Spleen (tissue), 11 donors: Measurements from ENCODE around the gene PNMA8B. TPM values are rescaled to one million over a fixed set of nuclear protein-coding genes. Genes with fewer than 3 reads are reported as not detected.

Experiments used
- DNase-seq: peaks from one replicate; pipeline ENCODE4 v3.0.0-alpha.2; 2020
- H3K27ac ChIP-seq, 8 donors: fragments of 200-600 bp; sonication (generic) in 7 of 8; 1 replicate in 4 of 8; 2 replicates in 4 of 8; pipeline versions ENCODE4 v1.5.0 to v1.8.0; 2016 to 2021; ENCODE audit warnings: inconsistent platforms in 4 of 8, mild to moderate bottlenecking in 4 of 8, moderate library complexity in 1 of 8
- H3K27me3 ChIP-seq, 7 donors: fragments of 200-600 bp; sonication (generic) in 6 of 7; replicated peaks in 1 of 7; 1 replicate in 4 of 7; 2 replicates in 3 of 7; pipeline versions ENCODE4 v1.5.0 to v1.8.0; 2016 to 2021; ENCODE audit warnings: inconsistent platforms in 3 of 7, mild to moderate bottlenecking in 1 of 7
- H3K36me3 ChIP-seq, 6 donors: fragments of 200-600 bp; sonication (generic) in 5 of 6; 1 replicate in 4 of 6; 2 replicates in 2 of 6; pipeline versions ENCODE4 v1.5.0 to v1.8.0; 2016 to 2021; ENCODE audit warnings: inconsistent platforms in 2 of 6
- H3K4me1 ChIP-seq, 6 donors: fragments of 200-600 bp; sonication (generic) in 5 of 6; 1 replicate in 3 of 6; 2 replicates in 3 of 6; pipeline versions ENCODE4 v1.5.0 to v1.8.0; 2016 to 2021; ENCODE audit warnings: inconsistent platforms in 3 of 6
- H3K4me3 ChIP-seq, 8 donors: fragments of 200-600 bp; sonication (generic) in 7 of 8; 1 replicate in 4 of 8; 2 replicates in 4 of 8; pipeline versions ENCODE4 v1.5.0 to v1.8.0; 2016 to 2021; ENCODE audit warnings: inconsistent platforms in 4 of 8, mild to moderate bottlenecking in 4 of 8, moderate library complexity in 2 of 8
- H3K9me3 ChIP-seq, 8 donors: fragments of 200-600 bp; sonication (generic) in 7 of 8; 1 replicate in 4 of 8; 2 replicates in 4 of 8; pipeline versions ENCODE4 v1.5.0 to v1.8.0; 2016 to 2021; ENCODE audit warnings: inconsistent platforms in 4 of 8
- CTCF ChIP-seq, 11 experiments: fragments of 200-600 bp in 7 of 11; fragments of 450-650 bp in 4 of 11; sonication (generic) in 4 of 11; IDR thresholded peaks in 8 of 11; conservative IDR thresholded peaks in 3 of 11; 1 replicate in 7 of 11; 2 replicates in 4 of 11; pipeline versions ENCODE4 v1.4.0 to v1.8.0; 2016 to 2021; ENCODE audit warnings: antibody characterized with exemption in 11 of 11, inconsistent platforms in 4 of 11, mild to moderate bottlenecking in 1 of 11
- POLR2A ChIP-seq, 3 donors: fragments of 450-650 bp; IDR thresholded peaks; one replicate each; pipeline ENCODE4 v1.5.1; 2017; ENCODE audit warnings: antibody characterized with exemption in 3 of 3, mild to moderate bottlenecking in 1 of 3
- POLR2AphosphoS5 ChIP-seq, 3 donors: sonication (generic); formaldehyde crosslinking; IDR thresholded peaks; one replicate each; pipeline ENCODE4 v1.5.1; 2017; ENCODE audit warnings: antibody characterized with exemption in 3 of 3
- WGBS, 5 donors: extraction: QIAGEN DNeasy Blood & Tissue Kit in 3 of 5; methylation state at CpG; one replicate each; pipeline versions ENCODE4 v1.1.5 to v1.1.7; 2013 to 2018; 5-methylcytosine and 5-hydroxymethylcytosine counted together
- intact Hi-C: fragments of 100-400 bp; cut with DNase I; formaldehyde crosslinking; loops from one replicate; pipeline ENCODE4 v1.15.0; 2023; ENCODE audit warnings: low total_unique reads
- polyA plus RNA-seq, 3 donors: library from polyadenylated mRNA; stranded (reverse); fragments of 200-250 nt; gene quantifications; one replicate each; pipeline ENCODE4 v1.2.1, GENCODE V29; 2013
- total RNA-seq, 7 donors: library from RNA; depleted of rRNA in 3 of 7; stranded (reverse); fragments of >200 nt in 3 of 7; fragmentation: NEBNext Ultra II Directional in 4 of 7; extraction: Animal tissue kit (Norgen Biotek cat#: 25700) in 4 of 7; gene quantifications; one replicate each; pipeline versions ENCODE4 v1.1.0 to v1.2.1, GENCODE V29; 2016 to 2021
- donor health status: healthy with polysubstance abuse.
- donor health status: DM: no; HTN: no; CAD: no; lungs with moderate emphysema.
- donor health status: DM: no; HTN: no; CAD: no.
- donor health status: Bipolar disorder and iron deficiency.
- donor health status: healthy.
- donor health status: DM: no; HTN: no; CAD: no.
- donor health status: DM: yes; HTN: yes; CAD: no.

The PNMA8B gene
- total and polyA plus RNA-seq, 10 donors = 0.57 to 5.7 (median 2.9) TPM

- DNase-seq = no peak
- H3K27me3 ChIP-seq = peaks cover 0 to 87% (median 0%) of the 10 kb centered on the region in 7 donors
- peak overlapping the region in 5 of 8 donors; percentile 18 to 62 (median 36) for H3K27ac ChIP-seq
- no peak overlapping the region for H3K4me3 ChIP-seq
- no peak for TF ChIP-seq CTCF (IDR thresholded peaks at IDR 0.05 in 8 of 11, conservative IDR thresholded peaks at IDR 0.05 in 3 of 11)
- TF ChIP-seq POLR2A (IDR thresholded peaks at IDR 0.05) = no peak
- TF ChIP-seq POLR2AphosphoS5 (IDR thresholded peaks at IDR 0.05) = no peak
- H3K9me3 ChIP-seq = no peaks in the 10 kb centered on the region
- intact Hi-C loops = no loop called here
- H3K4me1 ChIP-seq = no peaks in the 10 kb centered on the region
- 52 to 68% (median 59%) methylated on average over 12 of the region's 12 CpGs for WGBS, 5 donors
- H3K36me3 ChIP-seq = no peaks in the 10 kb centered on the region
Measured at GRCh38 chr19:46480415-46480814, 15.3 kb downstream of the PNMA8B start.

- DNase-seq = no peak
- Histone ChIP-seq H3K4me1 (no peaks in the 10 kb centered on the region), H3K9me3 (no peaks in the 10 kb centered on the region), H3K27ac (no peak overlapping the region), H3K36me3 (no peaks in the 10 kb centered on the region), H3K4me3 (no peak overlapping the region), H3K27me3 (peaks cover 0 to 92% (median 0%) of the 10 kb centered on the region in 7 donors)
- intact Hi-C loops = no loop called here
- 31 to 57% (median 40%) methylated on average over 4 of the region's 4 CpGs for WGBS, 5 donors
- TF ChIP-seq POLR2AphosphoS5 (IDR thresholded peaks at IDR 0.05) (no peak), POLR2A (IDR thresholded peaks at IDR 0.05) (no peak), CTCF (IDR thresholded peaks at IDR 0.05 in 8 of 11, conservative IDR thresholded peaks at IDR 0.05 in 3 of 11) (no peak)
Measured at GRCh38 chr19:46478356-46478986, 17.2 kb downstream of the PNMA8B start.

GRCh38 chr19:46475986-46476385 is 19.7 kb downstream of the PNMA8B start:
- H3K27me3 ChIP-seq = peaks cover 0 to 99% (median 11%) of the 10 kb centered on the region in 7 donors
- no peak for DNase-seq
- no peaks in the 10 kb centered on the region for H3K9me3 ChIP-seq
- H3K27ac ChIP-seq = no peak overlapping the region
- 80 to 87% (median 83%) methylated on average over 2 of the region's 2 CpGs for WGBS, 5 donors
- H3K4me3 ChIP-seq = no peak overlapping the region
- no peak for TF ChIP-seq POLR2A (IDR thresholded peaks at IDR 0.05)
- no peak for TF ChIP-seq POLR2AphosphoS5 (IDR thresholded peaks at IDR 0.05)
- no peak for TF ChIP-seq CTCF (IDR thresholded peaks at IDR 0.05 in 8 of 11, conservative IDR thresholded peaks at IDR 0.05 in 3 of 11)
- intact Hi-C loops = no loop called here
- no peaks in the 10 kb centered on the region for H3K36me3 ChIP-seq
- peaks cover 0 to 10% (median 4%) of the 10 kb centered on the region in 6 donors for H3K4me1 ChIP-seq

GRCh38 chr19:46474211-46474610 is 21.5 kb downstream of the PNMA8B start:
- TF ChIP-seq POLR2AphosphoS5 (IDR thresholded peaks at IDR 0.05) = no peak
- no peak for TF ChIP-seq CTCF (IDR thresholded peaks at IDR 0.05 in 8 of 11, conservative IDR thresholded peaks at IDR 0.05 in 3 of 11)
- TF ChIP-seq POLR2A (IDR thresholded peaks at IDR 0.05) = no peak
- Histone ChIP-seq H3K36me3 (no peaks in the 10 kb centered on the region), H3K4me1 (peaks cover 0 to 13% (median 5%) of the 10 kb centered on the region in 6 donors), H3K4me3 (no peak overlapping the region), H3K27me3 (peaks cover 0 to 99% (median 11%) of the 10 kb centered on the region in 7 donors), H3K27ac (no peak overlapping the region), H3K9me3 (no peaks in the 10 kb centered on the region)
- no peak for DNase-seq
- intact Hi-C loops = no loop called here
- 85 to 91% (median 89%) methylated on average over 8 of the region's 8 CpGs for WGBS, 5 donors
